ENCODE data around the gene C1RL.

C1RL gene, protein sequence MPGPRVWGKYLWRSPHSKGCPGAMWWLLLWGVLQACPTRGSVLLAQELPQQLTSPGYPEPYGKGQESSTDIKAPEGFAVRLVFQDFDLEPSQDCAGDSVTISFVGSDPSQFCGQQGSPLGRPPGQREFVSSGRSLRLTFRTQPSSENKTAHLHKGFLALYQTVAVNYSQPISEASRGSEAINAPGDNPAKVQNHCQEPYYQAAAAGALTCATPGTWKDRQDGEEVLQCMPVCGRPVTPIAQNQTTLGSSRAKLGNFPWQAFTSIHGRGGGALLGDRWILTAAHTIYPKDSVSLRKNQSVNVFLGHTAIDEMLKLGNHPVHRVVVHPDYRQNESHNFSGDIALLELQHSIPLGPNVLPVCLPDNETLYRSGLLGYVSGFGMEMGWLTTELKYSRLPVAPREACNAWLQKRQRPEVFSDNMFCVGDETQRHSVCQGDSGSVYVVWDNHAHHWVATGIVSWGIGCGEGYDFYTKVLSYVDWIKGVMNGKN

DNA sequence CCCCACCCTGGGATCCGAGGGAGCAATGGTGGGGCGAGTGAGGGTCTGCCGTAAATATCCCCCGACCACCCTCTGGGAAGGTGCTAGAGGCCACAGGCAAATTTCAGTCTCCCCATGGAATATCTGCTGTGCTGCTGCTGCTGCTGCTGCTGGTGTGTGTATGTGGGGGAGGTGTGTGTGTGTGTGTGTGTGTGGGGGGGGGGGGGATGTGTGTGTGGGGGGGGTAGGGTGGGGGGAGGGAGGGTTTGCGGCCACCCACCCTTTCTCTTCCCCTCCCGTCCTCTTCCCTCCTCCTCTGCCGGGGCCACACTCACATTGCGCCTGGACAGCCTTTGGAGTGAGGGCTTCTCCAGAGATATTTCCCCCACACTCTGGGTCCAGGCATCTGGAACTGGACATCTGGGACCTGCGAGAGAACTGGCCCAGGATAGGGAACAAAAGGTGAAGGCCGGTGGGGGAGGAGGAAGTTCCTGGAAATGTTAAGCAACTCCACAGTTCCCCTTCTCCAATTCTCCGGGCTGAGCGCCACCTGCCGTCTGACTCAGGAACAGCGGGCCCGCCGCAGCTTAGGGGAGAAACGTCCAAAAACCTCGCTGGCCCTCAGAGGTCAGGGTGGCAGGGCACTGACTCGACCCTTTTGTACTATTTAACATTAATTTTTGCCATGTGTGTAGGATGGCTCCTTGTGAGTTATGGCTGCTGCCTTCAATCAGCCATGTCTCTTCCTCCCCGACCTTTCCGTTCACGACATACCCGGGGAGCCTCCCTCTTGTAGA is at the start of gene C1RL:
Gene C1RL (minus strand): TSS at position 419 of the 776 bp plus-strand sequence. CDS start 34 bp downstream, at position 385.
- peaks cover 20 to 36% of the 10 kb centered on the region in 2 donors for H3K4me1 Mint-ChIP-seq
- H3K4me3 Mint-ChIP-seq = peak within 1 kb of the TSS; percentile 91 to 95
- H3K27ac Mint-ChIP-seq = peak within 1 kb of the TSS; percentile 95
- peak; percentile 53 to 56 for ATAC-seq (replicated peaks)
- H3K9me3 Mint-ChIP-seq = peaks cover 9 to 11% of the 10 kb centered on the region in 2 donors
- DNase-seq = peak; percentile 73
- H3K36me3 Mint-ChIP-seq = peaks cover 16 to 31% of the 10 kb centered on the region in 2 donors
- H3K27me3 Mint-ChIP-seq = no peaks in the 10 kb centered on the region

DNA sequence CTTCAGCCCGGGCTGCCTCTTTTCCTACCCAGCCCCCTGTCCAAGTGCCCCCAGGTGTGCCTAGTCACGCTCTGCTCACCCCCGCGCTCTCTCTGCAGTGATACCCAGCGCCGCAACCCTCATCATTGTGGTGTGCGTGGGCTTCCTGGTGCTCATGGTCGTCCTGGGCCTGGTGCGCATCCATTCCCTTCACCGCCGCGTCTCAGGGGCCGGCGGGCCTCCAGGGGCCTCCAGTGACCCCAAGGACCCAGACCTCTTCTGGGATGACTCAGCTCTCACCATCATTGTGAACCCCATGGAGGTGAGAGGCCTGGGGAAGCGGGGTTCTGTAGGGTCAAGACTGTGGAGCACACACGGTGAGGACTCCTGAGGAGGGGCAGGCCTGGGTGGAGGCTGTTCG is 48.4 kb upstream of the C1RL start:
- Mint-ChIP-seq H3K9me3 (no peaks in the 10 kb centered on the region), H3K27me3 (peaks cover 11 to 12% of the 10 kb centered on the region in 2 donors), H3K4me1 (peaks cover 0 to 8% of the 10 kb centered on the region in 2 donors), H3K27ac (no peak overlapping the region), H3K36me3 (peaks cover 16 to 26% of the 10 kb centered on the region in 2 donors), H3K4me3 (no peak overlapping the region)
- DNase-seq = no peak
- ATAC-seq (replicated peaks) = no peak

DNA sequence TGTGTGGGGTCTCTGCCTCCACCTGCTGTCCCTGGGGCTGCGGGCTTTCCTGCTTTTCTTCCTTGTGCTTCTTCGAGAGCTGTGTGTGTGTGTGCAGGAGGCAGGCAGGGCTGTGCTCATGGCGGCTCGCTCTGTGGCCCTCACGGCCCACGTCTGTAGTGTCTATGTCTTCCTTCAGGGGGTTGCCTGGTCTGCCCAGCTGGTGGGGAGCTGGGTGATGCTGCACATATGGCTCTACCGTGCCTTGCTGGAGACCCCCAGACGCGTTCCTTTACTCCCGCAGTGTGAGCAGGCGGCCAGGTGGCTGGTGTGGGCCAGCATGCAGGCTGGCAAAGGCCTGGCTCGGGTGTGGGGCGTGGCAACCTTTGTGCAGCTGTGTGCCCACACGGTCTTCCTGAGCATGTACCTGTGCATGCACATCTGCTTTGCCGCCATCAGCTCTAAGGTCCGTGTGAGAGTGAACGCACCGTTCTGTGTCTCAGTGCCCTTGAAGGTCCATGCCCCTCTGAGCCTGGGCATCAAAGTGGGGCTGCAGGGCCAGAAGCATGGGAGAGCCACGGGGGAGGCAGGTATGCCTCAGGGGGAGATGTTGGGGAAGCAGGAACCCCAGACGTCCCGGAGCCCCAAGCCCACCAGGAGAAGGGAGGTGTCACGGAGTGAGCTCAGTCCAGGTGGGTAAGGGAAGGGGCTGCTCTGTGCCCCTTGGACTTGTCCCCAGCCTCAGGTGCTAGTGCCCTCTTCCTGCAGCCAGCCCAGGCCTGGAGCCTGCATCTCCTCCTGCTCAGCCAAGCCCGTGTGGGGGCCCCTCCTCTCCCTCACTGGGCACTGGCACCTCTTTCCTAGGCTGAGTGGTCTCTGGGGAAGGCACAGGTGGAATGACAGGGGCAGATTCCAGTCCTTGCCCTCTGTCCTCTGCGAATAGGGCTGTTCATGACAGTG is 47.5 kb upstream of the C1RL start:
- Mint-ChIP-seq H3K4me1 (peaks cover 0 to 8% of the 10 kb centered on the region in 2 donors), H3K27me3 (peaks cover 2 to 3% of the 10 kb centered on the region in 2 donors), H3K27ac (no peak overlapping the region), H3K4me3 (no peak overlapping the region), H3K9me3 (no peaks in the 10 kb centered on the region), H3K36me3 (peaks cover 16 to 26% of the 10 kb centered on the region in 2 donors)
- no peak for DNase-seq
- no peak for ATAC-seq (replicated peaks)

DNA sequence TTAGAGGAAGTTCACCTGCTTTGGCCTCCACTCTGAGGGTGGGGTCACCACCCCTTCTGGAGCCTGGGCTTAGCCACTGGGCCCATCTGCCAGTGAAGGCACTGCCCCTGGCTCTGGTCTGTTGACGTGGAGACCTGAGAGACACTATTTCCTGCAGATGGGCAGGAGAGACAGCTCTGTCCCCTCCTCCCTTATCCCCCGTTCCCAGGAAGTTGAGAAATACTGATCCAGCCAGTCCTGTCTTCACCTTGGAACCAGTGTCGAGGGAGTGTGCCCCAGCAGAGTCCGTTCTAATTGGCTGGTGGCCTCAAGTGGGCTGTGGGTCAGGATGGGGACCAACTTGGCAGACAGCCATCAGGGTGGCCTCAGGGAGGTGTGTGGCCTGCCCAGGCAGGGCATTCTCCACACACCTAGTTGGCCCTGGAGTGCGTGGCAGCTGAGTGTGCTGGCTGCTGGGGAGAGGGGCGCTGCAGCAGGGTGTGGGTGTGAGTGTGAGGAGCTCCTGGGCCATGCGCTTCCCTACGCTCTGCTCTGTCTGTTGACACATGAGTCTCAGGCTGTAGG is 46.5 kb upstream of the C1RL start:
- Mint-ChIP-seq H3K9me3 (no peaks in the 10 kb centered on the region), H3K27ac (no peak overlapping the region), H3K27me3 (no peaks in the 10 kb centered on the region), H3K36me3 (peaks cover 17 to 27% of the 10 kb centered on the region in 2 donors), H3K4me3 (no peak overlapping the region), H3K4me1 (peaks cover 0 to 8% of the 10 kb centered on the region in 2 donors)
- DNase-seq (no peak), ATAC-seq (replicated peaks) (no peak)

DNA sequence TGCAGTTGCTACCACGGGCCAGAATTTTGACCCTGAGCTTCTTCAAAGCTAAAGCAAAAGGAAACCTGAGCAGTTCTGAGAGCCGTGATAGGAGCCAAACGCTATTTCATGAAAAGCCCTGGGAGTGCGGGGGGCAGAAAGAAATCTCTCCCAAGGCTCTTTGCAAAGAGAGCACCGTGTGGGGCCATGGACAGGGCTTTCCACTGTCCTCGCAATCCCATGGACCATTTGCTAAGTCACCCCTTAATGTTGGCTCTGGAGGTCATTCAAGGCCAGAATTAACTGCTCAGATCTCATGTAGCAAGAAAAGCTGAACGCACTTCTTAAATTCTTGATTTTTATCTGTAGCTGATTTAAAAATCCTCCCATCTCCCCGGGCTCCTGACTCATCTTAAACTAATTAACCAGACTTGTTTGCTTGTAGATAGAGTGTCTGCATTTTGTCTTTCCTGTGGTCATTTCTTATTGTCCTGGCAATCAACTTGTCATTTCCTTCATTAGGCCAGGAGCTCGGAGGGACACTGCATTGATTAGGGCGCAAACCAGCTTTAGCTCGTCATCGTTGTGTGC is 46.0 kb upstream of the C1RL start:
- ATAC-seq (replicated peaks) (no peak), DNase-seq (no peak)
- Mint-ChIP-seq H3K27ac (no peak overlapping the region), H3K4me1 (peaks cover 0 to 8% of the 10 kb centered on the region in 2 donors), H3K9me3 (no peaks in the 10 kb centered on the region), H3K36me3 (peaks cover 23 to 33% of the 10 kb centered on the region in 2 donors), H3K4me3 (no peak overlapping the region), H3K27me3 (no peaks in the 10 kb centered on the region)

DNA sequence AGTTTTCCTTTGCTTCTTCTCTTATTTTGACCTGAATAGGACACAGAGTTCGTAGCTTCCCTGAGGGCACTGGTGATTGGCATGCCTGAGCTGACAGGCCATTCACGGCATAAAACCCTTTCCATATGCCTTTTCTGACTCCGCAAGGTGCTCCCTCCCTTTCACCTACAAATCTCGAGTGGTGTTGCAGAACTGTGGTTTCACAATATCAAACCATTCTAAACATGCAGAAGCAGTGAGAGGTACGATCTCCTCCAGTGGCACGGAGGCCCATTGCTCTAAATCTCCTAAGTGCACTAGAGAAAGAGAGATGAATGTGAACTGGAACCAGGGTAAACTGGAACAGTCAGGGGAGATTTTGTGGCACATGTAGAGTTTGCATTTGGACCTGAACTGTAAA is 45.0 kb upstream of the C1RL start:
- no peaks in the 10 kb centered on the region for H3K9me3 Mint-ChIP-seq
- DNase-seq (no peak), ATAC-seq (replicated peaks) (no peak)
- H3K36me3 Mint-ChIP-seq = peaks cover 26 to 38% of the 10 kb centered on the region in 2 donors
- H3K4me1 Mint-ChIP-seq = peaks cover 0 to 8% of the 10 kb centered on the region in 2 donors
- no peak overlapping the region for H3K4me3 Mint-ChIP-seq
- no peak overlapping the region for H3K27ac Mint-ChIP-seq
- H3K27me3 Mint-ChIP-seq = no peaks in the 10 kb centered on the region

DNA sequence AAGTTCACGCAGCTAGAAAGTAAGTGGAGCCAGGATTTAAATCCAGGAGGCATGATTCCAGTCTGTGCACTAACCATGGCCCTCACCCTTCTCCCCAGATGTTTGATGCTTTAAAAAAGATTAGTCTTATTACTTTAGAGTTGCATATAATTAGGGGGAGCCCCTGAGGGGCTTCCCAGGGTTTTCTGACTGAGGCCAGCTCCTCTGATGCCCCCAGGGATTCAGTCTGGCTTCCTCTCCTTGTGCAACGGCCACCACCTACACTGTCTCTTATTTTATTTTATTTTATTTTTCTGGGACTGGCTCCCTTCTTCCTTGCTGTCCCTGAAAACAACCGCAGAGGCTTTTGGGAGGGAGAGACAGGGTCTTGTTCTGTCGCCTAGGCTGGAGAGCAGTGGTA is 43.8 kb upstream of the C1RL start:
- Mint-ChIP-seq H3K4me3 (no peak overlapping the region), H3K4me1 (peaks cover 0 to 8% of the 10 kb centered on the region in 2 donors), H3K9me3 (no peaks in the 10 kb centered on the region), H3K36me3 (peaks cover 23 to 47% of the 10 kb centered on the region in 2 donors), H3K27me3 (no peaks in the 10 kb centered on the region), H3K27ac (no peak overlapping the region)
- peak; percentile 71 to 76 for ATAC-seq (replicated peaks)
- DNase-seq = no peak

DNA sequence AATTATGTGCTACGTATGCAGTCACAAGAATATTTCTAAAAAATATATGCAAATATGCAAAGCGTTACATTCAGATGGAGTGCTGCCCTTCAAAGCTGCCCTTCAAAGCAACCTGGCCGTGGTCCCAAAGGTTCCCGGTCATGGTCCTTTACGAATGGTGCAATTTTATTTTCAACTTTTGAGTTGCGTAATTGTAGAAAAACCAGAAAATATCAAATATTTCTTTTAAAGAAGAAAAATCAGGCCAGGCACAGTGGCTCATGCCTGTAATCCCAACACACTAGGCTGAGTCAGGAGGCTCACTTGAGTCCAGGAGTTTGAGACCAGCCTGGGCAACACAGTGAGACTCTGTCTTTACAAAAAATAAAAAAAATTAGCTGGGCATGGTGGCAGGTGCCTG is 42.5 kb upstream of the C1RL start:
- DNase-seq (no peak), ATAC-seq (replicated peaks) (no peak)
- no peaks in the 10 kb centered on the region for H3K9me3 Mint-ChIP-seq
- peaks cover 18 to 44% of the 10 kb centered on the region in 2 donors for H3K36me3 Mint-ChIP-seq
- no peak overlapping the region for H3K4me3 Mint-ChIP-seq
- no peaks in the 10 kb centered on the region for H3K27me3 Mint-ChIP-seq
- H3K4me1 Mint-ChIP-seq = peaks cover 0 to 8% of the 10 kb centered on the region in 2 donors
- no peak overlapping the region for H3K27ac Mint-ChIP-seq

DNA sequence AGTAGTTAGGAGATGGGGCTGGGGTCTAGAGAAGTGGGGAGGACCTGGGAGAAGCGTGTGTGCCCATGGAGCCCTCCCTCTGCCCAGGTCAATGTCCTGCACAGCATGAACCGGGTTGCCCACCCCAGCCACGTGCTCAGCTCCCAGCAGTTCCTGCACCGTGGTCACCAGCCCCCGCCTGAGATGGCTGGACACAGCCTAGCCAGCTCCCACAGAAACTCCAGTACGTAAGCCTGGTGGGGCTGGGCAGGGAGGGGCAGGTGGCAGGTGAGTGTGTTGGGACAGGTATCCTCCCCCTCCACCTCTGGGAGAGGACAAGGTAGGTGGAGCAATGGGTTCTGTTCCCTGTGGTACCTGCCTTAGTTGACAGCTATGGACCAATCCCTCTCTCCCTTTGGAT is 41.8 kb upstream of the C1RL start:
- Mint-ChIP-seq H3K27me3 (no peaks in the 10 kb centered on the region), H3K27ac (no peak overlapping the region)

DNA sequence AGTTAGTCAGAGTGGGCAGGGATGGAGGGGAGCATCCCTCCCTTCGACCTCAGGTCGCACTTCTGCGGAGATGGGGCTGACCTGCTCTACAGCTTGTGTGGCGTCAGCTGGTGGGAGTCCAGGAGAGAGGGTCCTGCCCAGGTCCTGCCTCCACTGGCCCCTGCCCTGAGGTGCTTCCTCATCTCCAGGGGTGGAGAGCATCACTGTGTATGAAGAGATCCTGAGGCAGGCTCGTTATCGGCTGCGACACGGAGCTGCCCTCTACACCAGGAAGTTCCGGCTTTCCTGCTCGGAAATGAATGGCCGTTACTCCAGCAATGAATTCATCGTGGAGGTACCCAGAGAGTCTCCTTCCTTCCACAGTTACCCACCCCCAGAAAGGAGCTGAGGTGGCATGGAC is 41.3 kb upstream of the C1RL start:
- Mint-ChIP-seq H3K4me3 (no peak overlapping the region), H3K27ac (no peak overlapping the region), H3K27me3 (no peaks in the 10 kb centered on the region), H3K4me1 (peaks cover 0 to 8% of the 10 kb centered on the region in 2 donors), H3K9me3 (no peaks in the 10 kb centered on the region), H3K36me3 (peaks cover 16 to 43% of the 10 kb centered on the region in 2 donors)
- no peak for DNase-seq
- ATAC-seq (replicated peaks) = no peak

More for the DNA sequence above, 41.8 kb upstream of the C1RL start:
- Mint-ChIP-seq H3K4me3 (no peak overlapping the region), H3K9me3 (no peaks in the 10 kb centered on the region), H3K36me3 (peaks cover 19 to 41% of the 10 kb centered on the region in 2 donors), H3K4me1 (peaks cover 0 to 8% of the 10 kb centered on the region in 2 donors)
- DNase-seq (no peak), ATAC-seq (replicated peaks) (no peak)

DNA sequence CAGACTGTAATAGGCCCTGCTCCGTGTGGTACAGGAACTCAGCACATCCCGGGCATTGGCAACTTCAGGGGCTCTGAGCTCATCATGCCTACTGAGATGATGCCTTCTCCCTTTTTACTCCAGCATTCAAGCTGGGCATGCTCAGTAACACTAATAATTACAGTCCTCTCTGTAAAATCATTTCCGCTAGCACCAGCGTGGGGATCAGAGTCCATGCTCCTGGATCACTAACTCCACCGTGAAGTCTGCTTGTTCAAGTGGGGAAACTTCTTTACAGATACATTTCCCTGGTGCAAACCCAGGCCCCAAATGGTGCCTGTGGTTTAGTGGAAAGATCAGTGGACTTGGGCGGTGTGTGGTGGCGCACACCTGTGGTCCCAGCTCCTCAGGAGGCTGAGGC is 37.9 kb upstream of the C1RL start:
- Mint-ChIP-seq H3K9me3 (no peaks in the 10 kb centered on the region), H3K36me3 (peaks cover 26 to 47% of the 10 kb centered on the region in 2 donors), H3K4me1 (peaks cover 0 to 3% of the 10 kb centered on the region in 2 donors), H3K4me3 (no peak overlapping the region), H3K27me3 (no peaks in the 10 kb centered on the region), H3K27ac (no peak overlapping the region)
- DNase-seq (no peak), ATAC-seq (replicated peaks) (no peak)

DNA sequence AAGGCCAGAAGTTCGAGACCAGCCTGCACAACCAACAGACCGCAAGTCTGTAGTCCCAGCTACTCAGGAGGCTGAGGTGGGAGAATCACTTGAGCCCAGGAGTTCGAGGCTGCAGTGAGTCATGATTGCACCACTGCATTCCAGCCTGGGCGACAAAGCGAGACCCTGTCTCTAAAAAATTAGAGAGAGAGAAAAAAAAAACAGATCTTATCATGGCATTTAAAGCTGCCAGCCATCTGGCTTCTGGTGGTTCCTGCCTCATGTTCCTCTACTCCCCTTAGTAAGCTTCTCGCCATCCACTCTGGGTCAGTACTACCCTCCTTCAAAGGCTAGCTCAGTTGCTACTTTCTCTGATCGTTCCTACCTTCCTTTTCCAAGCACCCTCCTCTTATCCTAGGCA is 37.2 kb upstream of the C1RL start:
- ATAC-seq (replicated peaks) (no peak), DNase-seq (no peak)
- H3K4me3 Mint-ChIP-seq = no peak overlapping the region
- no peaks in the 10 kb centered on the region for H3K9me3 Mint-ChIP-seq
- H3K4me1 Mint-ChIP-seq = peaks cover 0 to 4% of the 10 kb centered on the region in 2 donors
- H3K27ac Mint-ChIP-seq = no peak overlapping the region
- H3K36me3 Mint-ChIP-seq = peaks cover 30 to 53% of the 10 kb centered on the region in 2 donors
- H3K27me3 Mint-ChIP-seq = no peaks in the 10 kb centered on the region

DNA sequence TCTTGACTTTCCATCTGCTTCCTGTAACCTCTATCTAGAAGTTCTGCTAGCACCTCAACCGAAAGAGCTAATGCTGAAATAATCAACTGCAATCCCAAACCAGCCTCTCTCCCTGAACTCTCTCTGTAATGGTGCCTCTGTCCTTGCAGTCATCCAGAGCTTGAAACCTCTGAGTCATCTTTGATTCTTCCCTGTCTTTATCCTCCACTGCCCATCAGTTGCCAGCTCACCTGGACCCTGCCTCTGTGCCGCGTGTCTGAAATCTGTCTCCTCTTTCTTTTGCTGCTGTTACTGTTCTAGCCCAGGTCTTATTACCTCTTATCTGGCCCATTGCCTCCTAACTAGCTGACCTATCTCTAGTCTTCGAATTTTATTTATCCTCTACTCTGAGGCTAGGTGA is 36.7 kb upstream of the C1RL start:
- H3K36me3 Mint-ChIP-seq = peaks cover 30 to 53% of the 10 kb centered on the region in 2 donors

More for the DNA sequence above, 36.7 kb upstream of the C1RL start:
- no peaks in the 10 kb centered on the region for H3K9me3 Mint-ChIP-seq
- H3K27ac Mint-ChIP-seq = no peak overlapping the region
- DNase-seq = no peak
- ATAC-seq (replicated peaks) = no peak
- peaks cover 0 to 4% of the 10 kb centered on the region in 2 donors for H3K4me1 Mint-ChIP-seq
- no peaks in the 10 kb centered on the region for H3K27me3 Mint-ChIP-seq
- no peak overlapping the region for H3K4me3 Mint-ChIP-seq
